Activated B cell treated with CpG ODN at 0.5 μM for 24 hours (primary cell): ENCODE data around the gene RABL2B. TPM values are rescaled to one million over a fixed set of nuclear protein-coding genes. Genes with fewer than 3 reads are reported as not detected.

Experiments used
- ATAC-seq: fragments of 200-7000 bp; cut with Tn5 transposase; one replicate; pipeline ENCODE4 v1.10.0; 2021; ENCODE audit warnings: low read depth, mild to moderate bottlenecking, moderate library complexity
- CTCF ChIA-PET: fragments of 350-600 bp; sonication (Branson Sonifier 250); formaldehyde crosslinking; loops from one replicate; lab custom pipeline; 2021; ENCODE audit warnings: antibody characterized with exemption; lab: Charles Lee
- POLR2A ChIA-PET: fragments of 350-600 bp; sonication (Branson Sonifier 250); formaldehyde crosslinking; loops from one replicate; lab custom pipeline; 2021; ENCODE audit warnings: antibody characterized with exemption; lab: Charles Lee
- DNase-seq: peaks from one replicate; pipeline ENCODE4 v3.0.0; 2022
- H3K27ac Mint-ChIP-seq: one replicate; pipeline ENCODE4 v1.8.0; 2020; ENCODE audit warnings: mixed read lengths
- H3K27me3 Mint-ChIP-seq: one replicate; pipeline ENCODE4 v1.8.0; 2021; ENCODE audit warnings: mixed read lengths
- H3K36me3 Mint-ChIP-seq: one replicate; pipeline ENCODE4 v1.8.0; 2021; ENCODE audit warnings: low read depth, mixed read lengths
- H3K4me1 Mint-ChIP-seq: one replicate; pipeline ENCODE4 v1.8.0; 2021; ENCODE audit warnings: mixed read lengths
- H3K4me3 Mint-ChIP-seq: one replicate; pipeline ENCODE4 v1.8.0; 2020; ENCODE audit warnings: mild to moderate bottlenecking, mixed read lengths
- H3K9me3 Mint-ChIP-seq: one replicate; pipeline ENCODE4 v1.8.0; 2020; ENCODE audit warnings: mixed read lengths
- CTCF ChIP-seq: fragments of 200-600 bp; IDR thresholded peaks from one replicate; pipeline ENCODE4 v1.8.0; 2022; ENCODE audit warnings: antibody characterized with exemption, mild to moderate bottlenecking
- intact Hi-C: fragments of 100-400 bp; cut with micrococcal nuclease; formaldehyde crosslinking; loops from one replicate; pipeline ENCODE4 v1.15.1; 2024
- total RNA-seq: library from RNA; stranded (reverse); gene quantifications from 2 replicates; pipeline ENCODE4 v1.2.3, GENCODE V29; 2022

The RABL2B gene
- total RNA-seq, 1 donor from 2014 or later: 62.5 TPM

GRCh38 chr22:50719814-50720300 is 63.6 kb downstream of the RABL2B start:
- H3K9me3 Mint-ChIP-seq: no peaks in the 10 kb centered on the region
- H3K27ac Mint-ChIP-seq: no peak overlapping the region
- no peak overlapping the region for H3K4me3 Mint-ChIP-seq
- H3K4me1 Mint-ChIP-seq: peaks cover 7% of the 10 kb centered on the region
- ATAC-seq (no peak), DNase-seq (no peak)
- no peaks in the 10 kb centered on the region for H3K27me3 Mint-ChIP-seq
- ChIA-PET CTCF (no interaction called here), POLR2A (no interaction called here)
- intact Hi-C loops: no loop called here
- no peaks in the 10 kb centered on the region for H3K36me3 Mint-ChIP-seq
- no peak for TF ChIP-seq CTCF

- Mint-ChIP-seq H3K27ac (no peak overlapping the region), H3K9me3 (no peaks in the 10 kb centered on the region), H3K4me3 (no peak overlapping the region), H3K27me3 (no peaks in the 10 kb centered on the region), H3K4me1 (no peaks in the 10 kb centered on the region), H3K36me3 (no peaks in the 10 kb centered on the region)
- intact Hi-C loops: no loop called here
- CTCF ChIA-PET: no interaction called here
- no peak for TF ChIP-seq CTCF
- POLR2A ChIA-PET: no interaction called here
- ATAC-seq (no peak), DNase-seq (no peak)
Measured at GRCh38 chr22:50718352-50718709, 65.1 kb downstream of the RABL2B start.

GRCh38 chr22:50717709-50718351 is 65.6 kb downstream of the RABL2B start:
- H3K9me3 Mint-ChIP-seq: no peaks in the 10 kb centered on the region
- ChIA-PET POLR2A (no interaction called here), CTCF (no interaction called here)
- no peaks in the 10 kb centered on the region for H3K36me3 Mint-ChIP-seq
- intact Hi-C loops: no loop called here
- no peaks in the 10 kb centered on the region for H3K27me3 Mint-ChIP-seq
- DNase-seq: no peak
- TF ChIP-seq CTCF: no peak
- no peak overlapping the region for H3K27ac Mint-ChIP-seq
- ATAC-seq: no peak
- no peak overlapping the region for H3K4me3 Mint-ChIP-seq
- no peaks in the 10 kb centered on the region for H3K4me1 Mint-ChIP-seq

Other genes with a start within 250 kb of the RABL2B start
- gene KLHDC7B, start 237.7 kb downstream of the RABL2B start, total RNA-seq: 4.9 and 5.2 TPM in 2 replicates
- not detected in 2 replicates for gene SYCE3, start 220.7 kb downstream of the RABL2B start, total RNA-seq
- gene CPT1B, start 205.2 kb downstream of the RABL2B start, total RNA-seq: 32.2 and 33.5 TPM in 2 replicates
- 138 and 158 TPM in 2 replicates for gene CHKB, start 200.8 kb downstream of the RABL2B start, total RNA-seq
- gene MAPK8IP2, start 182.8 kb downstream of the RABL2B start, total RNA-seq: 0.18 and 0.20 TPM in 2 replicates
- gene ARSA, start 155.5 kb downstream of the RABL2B start, total RNA-seq: 49.0 and 50.9 TPM in 2 replicates
- gene SHANK3, start 110.8 kb downstream of the RABL2B start, total RNA-seq: not detected in 2 replicates
- not detected in 2 replicates for gene ACR, start 45.4 kb downstream of the RABL2B start, total RNA-seq